ENCODE measurements around the gene SH3GL1.

SH3GL1 gene

GRCh38 chr19:4376991-4377781 is 23.2 kb downstream of the SH3GL1 start:
- no peak overlapping the region for H3K4me3 ChIP-seq (ENCODE audit: low read depth, low read length)
- H3K9me3 ChIP-seq (ENCODE audit: severe bottlenecking): no peaks in the 10 kb centered on the region
- H3K27me3 ChIP-seq (ENCODE audit: insufficient read depth, low read depth, severe bottlenecking): no peaks in the 10 kb centered on the region
- H3K36me3 ChIP-seq: peaks cover 5% of the 10 kb centered on the region; the same call in 1 of the 2 replicates
- TF ChIP-seq CTCF (IDR thresholded peaks at IDR 0.05; ENCODE audit: low read depth, low read length): no peak
- DNase-seq: no peak
- H3K27ac ChIP-seq: no peak overlapping the region

DNA sequence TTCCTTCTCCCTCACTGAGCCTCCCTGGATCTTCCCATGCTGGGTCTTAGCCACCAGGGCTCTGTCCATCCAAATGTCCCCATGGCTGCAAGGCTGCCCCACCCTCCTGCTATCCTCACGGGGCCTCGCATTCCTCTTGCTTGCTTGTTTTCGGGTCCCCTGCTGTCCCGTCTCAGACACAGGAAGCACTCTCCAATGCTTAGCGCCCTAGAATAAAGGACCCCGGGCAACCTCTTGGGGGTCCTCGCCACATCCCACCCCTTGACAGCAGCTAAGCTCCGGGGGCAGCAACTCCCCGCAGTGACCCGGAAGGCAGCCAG is 23.7 kb downstream of the SH3GL1 start:
- no peak overlapping the region for H3K27ac ChIP-seq
- H3K36me3 ChIP-seq: peaks cover 5% of the 10 kb centered on the region; the same call in 1 of the 2 replicates
- no peaks in the 10 kb centered on the region for H3K9me3 ChIP-seq (ENCODE audit: severe bottlenecking)
- no peak for TF ChIP-seq CTCF (IDR thresholded peaks at IDR 0.05; ENCODE audit: low read depth, low read length)
- DNase-seq: no peak
- no peak overlapping the region for H3K4me3 ChIP-seq (ENCODE audit: low read depth, low read length)
- H3K27me3 ChIP-seq (ENCODE audit: insufficient read depth, low read depth, severe bottlenecking): no peaks in the 10 kb centered on the region

GRCh38 chr19:4376028-4376670 is 24.2 kb downstream of the SH3GL1 start:
- H3K4me3 ChIP-seq (ENCODE audit: low read depth, low read length): no peak overlapping the region
- H3K27ac ChIP-seq: no peak overlapping the region

GRCh38 chr19:4375164-4376027 is 25.0 kb downstream of the SH3GL1 start:
- Histone ChIP-seq H3K27me3 (ENCODE audit: insufficient read depth, low read depth, severe bottlenecking) (no peaks in the 10 kb centered on the region), H3K36me3 (peaks cover 5% of the 10 kb centered on the region; the same call in 1 of the 2 replicates), H3K4me3 (ENCODE audit: low read depth, low read length) (no peak overlapping the region), H3K27ac (no peak overlapping the region), H3K9me3 (ENCODE audit: severe bottlenecking) (no peaks in the 10 kb centered on the region)
- peak; percentile 62 for TF ChIP-seq CTCF (IDR thresholded peaks at IDR 0.05; ENCODE audit: low read depth, low read length)
- DNase-seq: peak; percentile 50

More at GRCh38 chr19:4376028-4376670, 24.2 kb downstream of the SH3GL1 start:
- no peak for DNase-seq
- no peak for TF ChIP-seq CTCF (IDR thresholded peaks at IDR 0.05; ENCODE audit: low read depth, low read length)
- H3K36me3 ChIP-seq: peaks cover 5% of the 10 kb centered on the region; the same call in 1 of the 2 replicates
- H3K27me3 ChIP-seq (ENCODE audit: insufficient read depth, low read depth, severe bottlenecking): no peaks in the 10 kb centered on the region
- no peaks in the 10 kb centered on the region for H3K9me3 ChIP-seq (ENCODE audit: severe bottlenecking)

DNA sequence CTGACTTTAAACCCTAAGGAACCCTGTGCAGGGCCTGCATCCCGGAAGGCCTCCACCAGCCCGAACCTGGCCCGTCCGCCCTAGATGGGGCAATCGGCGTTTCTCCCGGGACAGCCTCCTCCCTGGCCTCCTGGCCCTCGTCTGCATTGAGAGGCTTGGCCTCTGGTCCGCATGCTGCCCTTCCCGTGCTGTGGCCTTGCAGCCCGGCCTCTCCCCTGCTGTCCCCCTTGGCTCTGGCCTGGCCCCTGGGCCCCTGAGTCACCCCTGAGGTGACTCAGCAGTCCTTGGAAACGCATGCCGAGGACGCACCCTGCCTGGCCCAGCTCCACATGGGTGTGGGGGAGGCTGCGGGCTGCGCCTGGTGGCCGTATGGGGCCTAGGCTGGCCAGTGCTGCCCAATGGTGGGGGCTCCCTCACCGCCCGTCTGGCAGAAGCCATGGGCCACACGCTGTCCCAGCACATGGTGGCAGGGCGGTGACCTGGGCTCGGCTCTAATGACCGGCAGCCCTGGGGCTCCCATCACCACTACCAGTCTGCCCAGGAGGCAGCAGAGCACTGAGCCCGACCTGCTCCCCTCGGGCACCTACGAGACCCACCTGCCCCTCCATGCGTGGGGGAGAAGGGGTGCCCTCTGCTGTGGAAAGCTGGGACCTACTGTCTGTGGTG is 25.7 kb downstream of the SH3GL1 start:
- DNase-seq: no peak
- Histone ChIP-seq H3K9me3 (ENCODE audit: severe bottlenecking) (no peaks in the 10 kb centered on the region), H3K4me3 (ENCODE audit: low read depth, low read length) (no peak overlapping the region)

More for the DNA sequence above, 25.7 kb downstream of the SH3GL1 start:
- Histone ChIP-seq H3K36me3 (no peaks in the 10 kb centered on the region), H3K27me3 (ENCODE audit: insufficient read depth, low read depth, severe bottlenecking) (no peaks in the 10 kb centered on the region), H3K27ac (no peak overlapping the region)
- TF ChIP-seq CTCF (IDR thresholded peaks at IDR 0.05; ENCODE audit: low read depth, low read length): no peak
